Stomach (tissue), 4 donors: ENCODE results near the gene MICALL2.

Experiments
- CTCF ChIP-seq, 7 experiments: fragments of 450-650 bp in 4 of 7; fragments of 200-600 bp in 3 of 7; sonication (generic) in 3 of 7; IDR thresholded peaks; one replicate each; pipeline ENCODE4 v1.5.1; 2016 to 2019; ENCODE audit warnings: antibody characterized with exemption in 7 of 7, control low read depth in 2 of 7, mild to moderate bottlenecking in 1 of 7
- EP300 ChIP-seq: sonication (generic); formaldehyde crosslinking; IDR thresholded peaks from one replicate; pipeline ENCODE4 v1.6.1; 2017; ENCODE audit warnings: antibody characterized with exemption
- POLR2A ChIP-seq, 4 donors: fragments of 450-650 bp; IDR thresholded peaks; one replicate each; pipeline ENCODE4 v1.6.1; 2016; ENCODE audit warnings: antibody characterized with exemption in 4 of 4, control low read depth in 2 of 4, mild to moderate bottlenecking in 1 of 4, moderate library complexity in 1 of 4

- no peak for TF ChIP-seq EP300
- no peak for TF ChIP-seq CTCF (IDR thresholded peaks at IDR 0.05)
- no peak for TF ChIP-seq POLR2A (IDR thresholded peaks at IDR 0.05)
These were observed 7.1 kb downstream of the MICALL2 start for GRCh38 chr7:1452205-1452604.
